ENCODE data around the gene TEAD1.

DNA sequence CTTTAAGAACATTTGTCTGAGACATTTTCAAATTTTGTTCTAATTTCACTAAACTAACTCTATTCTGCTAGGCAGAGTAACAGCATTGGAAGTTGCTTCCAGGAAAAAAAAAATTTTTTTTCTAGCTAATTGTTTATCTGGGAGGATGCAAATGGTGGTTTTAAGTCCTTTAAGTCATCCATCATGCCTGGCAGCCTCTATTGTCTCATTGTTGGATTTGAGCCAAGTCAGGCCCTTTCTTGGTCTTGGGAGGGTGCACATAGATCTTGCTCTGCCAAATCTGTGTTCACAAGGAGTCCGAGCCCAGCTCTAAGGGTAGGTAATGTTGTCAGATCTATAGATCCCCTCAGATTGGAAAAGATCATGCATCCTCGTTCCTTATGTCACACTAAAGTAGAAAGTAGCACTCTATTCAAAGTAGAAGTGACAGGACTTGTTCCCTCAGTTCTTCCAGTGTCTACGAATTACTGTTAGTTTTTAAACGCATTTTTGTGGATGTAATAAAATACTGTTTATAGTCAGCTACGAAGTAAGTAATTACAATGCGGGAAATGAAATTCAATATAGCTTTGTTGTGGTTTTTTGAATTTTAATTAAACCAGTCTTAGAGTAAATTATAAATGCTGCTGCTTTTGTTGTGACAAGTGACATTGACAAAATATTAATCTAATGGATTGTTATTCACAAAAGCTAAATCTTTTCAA lies 168.9 kb downstream of the TEAD1 start:
- TF ChIP-seq, protein P1, sequence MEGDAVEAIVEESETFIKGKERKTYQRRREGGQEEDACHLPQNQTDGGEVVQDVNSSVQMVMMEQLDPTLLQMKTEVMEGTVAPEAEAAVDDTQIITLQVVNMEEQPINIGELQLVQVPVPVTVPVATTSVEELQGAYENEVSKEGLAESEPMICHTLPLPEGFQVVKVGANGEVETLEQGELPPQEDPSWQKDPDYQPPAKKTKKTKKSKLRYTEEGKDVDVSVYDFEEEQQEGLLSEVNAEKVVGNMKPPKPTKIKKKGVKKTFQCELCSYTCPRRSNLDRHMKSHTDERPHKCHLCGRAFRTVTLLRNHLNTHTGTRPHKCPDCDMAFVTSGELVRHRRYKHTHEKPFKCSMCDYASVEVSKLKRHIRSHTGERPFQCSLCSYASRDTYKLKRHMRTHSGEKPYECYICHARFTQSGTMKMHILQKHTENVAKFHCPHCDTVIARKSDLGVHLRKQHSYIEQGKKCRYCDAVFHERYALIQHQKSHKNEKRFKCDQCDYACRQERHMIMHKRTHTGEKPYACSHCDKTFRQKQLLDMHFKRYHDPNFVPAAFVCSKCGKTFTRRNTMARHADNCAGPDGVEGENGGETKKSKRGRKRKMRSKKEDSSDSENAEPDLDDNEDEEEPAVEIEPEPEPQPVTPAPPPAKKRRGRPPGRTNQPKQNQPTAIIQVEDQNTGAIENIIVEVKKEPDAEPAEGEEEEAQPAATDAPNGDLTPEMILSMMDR (optimal IDR thresholded peaks at IDR 0.05 in 1 of 3, IDR thresholded peaks at IDR 0.05 in 1 of 3, conservative IDR thresholded peaks at IDR 0.05 in 1 of 3; ENCODE audit: extremely low read depth in 1 of 3, insufficient read depth in 2 of 3, low read length in 3 of 3), result no peak
- TF ChIP-seq EZH2 (IDR thresholded peaks at IDR 0.05; ENCODE audit: low read length), result no peak
